ENCODE results near the gene RBFOX2. TPM values are rescaled to one million over a fixed set of nuclear protein-coding genes. Genes with fewer than 3 reads are reported as not detected.
"Not testable (repeated sequence)": the region's sequence is repeated elsewhere in the genome, so short reads cannot be mapped to it uniquely, and the experiment has no call there.

Gene RBFOX2
- polyA plus RNA-seq, 1 of the 3 experiments (the other 2 are of a cell fraction), result 115 TPM

DNA sequence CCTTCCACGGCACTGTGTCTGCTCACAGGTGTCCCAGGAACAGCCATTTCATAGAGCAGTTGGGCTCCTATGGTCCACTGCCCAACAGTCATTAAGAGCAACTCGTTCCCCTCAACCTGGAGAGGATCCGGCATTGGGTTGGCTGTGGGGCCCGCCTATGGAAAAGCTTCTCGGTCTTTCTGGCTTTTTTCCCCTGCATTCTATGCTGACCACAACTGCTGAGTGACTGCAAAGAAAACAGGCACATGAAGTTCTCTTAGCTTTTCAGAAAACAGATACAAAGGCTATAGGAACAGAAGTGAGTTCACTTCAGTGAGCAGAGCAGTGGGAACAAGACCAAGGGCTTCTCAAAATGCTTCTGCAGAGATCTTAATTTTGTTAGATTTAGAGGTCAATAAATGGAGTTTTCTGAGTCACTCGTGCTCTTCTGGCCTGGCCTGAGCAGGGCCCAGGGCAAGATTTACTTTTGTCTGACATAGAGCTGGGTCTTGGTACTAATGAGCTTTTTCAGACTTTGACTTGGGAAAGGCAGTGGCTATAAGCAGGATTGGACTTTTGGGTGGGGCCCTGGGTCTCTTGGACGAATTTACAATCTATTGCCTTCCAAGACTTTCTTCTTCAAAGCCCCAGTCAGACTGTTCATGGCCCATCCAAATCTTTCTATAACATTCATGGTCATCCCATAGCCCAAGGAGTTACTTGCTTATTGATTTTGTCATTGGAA is 324.6 kb downstream of the RBFOX2 start (continued):
- TF ChIP-seq, protein P1, sequence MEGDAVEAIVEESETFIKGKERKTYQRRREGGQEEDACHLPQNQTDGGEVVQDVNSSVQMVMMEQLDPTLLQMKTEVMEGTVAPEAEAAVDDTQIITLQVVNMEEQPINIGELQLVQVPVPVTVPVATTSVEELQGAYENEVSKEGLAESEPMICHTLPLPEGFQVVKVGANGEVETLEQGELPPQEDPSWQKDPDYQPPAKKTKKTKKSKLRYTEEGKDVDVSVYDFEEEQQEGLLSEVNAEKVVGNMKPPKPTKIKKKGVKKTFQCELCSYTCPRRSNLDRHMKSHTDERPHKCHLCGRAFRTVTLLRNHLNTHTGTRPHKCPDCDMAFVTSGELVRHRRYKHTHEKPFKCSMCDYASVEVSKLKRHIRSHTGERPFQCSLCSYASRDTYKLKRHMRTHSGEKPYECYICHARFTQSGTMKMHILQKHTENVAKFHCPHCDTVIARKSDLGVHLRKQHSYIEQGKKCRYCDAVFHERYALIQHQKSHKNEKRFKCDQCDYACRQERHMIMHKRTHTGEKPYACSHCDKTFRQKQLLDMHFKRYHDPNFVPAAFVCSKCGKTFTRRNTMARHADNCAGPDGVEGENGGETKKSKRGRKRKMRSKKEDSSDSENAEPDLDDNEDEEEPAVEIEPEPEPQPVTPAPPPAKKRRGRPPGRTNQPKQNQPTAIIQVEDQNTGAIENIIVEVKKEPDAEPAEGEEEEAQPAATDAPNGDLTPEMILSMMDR (IDR thresholded peaks at IDR 0.05), result no peak
- no peak for TF ChIP-seq RFX5 (IDR thresholded peaks at IDR 0.05; ENCODE audit: low read length)
- TF ChIP-seq GATA2 (CRISPR knock-in tag; IDR thresholded peaks at IDR 0.05), result no peak
- no peak for TF ChIP-seq JUND (IDR thresholded peaks at IDR 0.05)
- TF ChIP-seq FOXJ3 (CRISPR knock-in tag; IDR thresholded peaks at IDR 0.05), result no peak
- TF ChIP-seq, protein P2, sequence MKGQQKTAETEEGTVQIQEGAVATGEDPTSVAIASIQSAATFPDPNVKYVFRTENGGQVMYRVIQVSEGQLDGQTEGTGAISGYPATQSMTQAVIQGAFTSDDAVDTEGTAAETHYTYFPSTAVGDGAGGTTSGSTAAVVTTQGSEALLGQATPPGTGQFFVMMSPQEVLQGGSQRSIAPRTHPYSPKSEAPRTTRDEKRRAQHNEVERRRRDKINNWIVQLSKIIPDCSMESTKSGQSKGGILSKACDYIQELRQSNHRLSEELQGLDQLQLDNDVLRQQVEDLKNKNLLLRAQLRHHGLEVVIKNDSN (IDR thresholded peaks at IDR 0.05; ENCODE audit: borderline replicate concordance, low read depth), result no peak
- no peak for TF ChIP-seq GABPA (IDR thresholded peaks at IDR 0.05; ENCODE audit: low read depth)
- TF ChIP-seq, protein P3, sequence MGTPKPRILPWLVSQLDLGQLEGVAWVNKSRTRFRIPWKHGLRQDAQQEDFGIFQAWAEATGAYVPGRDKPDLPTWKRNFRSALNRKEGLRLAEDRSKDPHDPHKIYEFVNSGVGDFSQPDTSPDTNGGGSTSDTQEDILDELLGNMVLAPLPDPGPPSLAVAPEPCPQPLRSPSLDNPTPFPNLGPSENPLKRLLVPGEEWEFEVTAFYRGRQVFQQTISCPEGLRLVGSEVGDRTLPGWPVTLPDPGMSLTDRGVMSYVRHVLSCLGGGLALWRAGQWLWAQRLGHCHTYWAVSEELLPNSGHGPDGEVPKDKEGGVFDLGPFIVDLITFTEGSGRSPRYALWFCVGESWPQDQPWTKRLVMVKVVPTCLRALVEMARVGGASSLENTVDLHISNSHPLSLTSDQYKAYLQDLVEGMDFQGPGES (IDR thresholded peaks at IDR 0.05; ENCODE audit: low read depth, low read length), result no peak
- TF ChIP-seq, protein P4, sequence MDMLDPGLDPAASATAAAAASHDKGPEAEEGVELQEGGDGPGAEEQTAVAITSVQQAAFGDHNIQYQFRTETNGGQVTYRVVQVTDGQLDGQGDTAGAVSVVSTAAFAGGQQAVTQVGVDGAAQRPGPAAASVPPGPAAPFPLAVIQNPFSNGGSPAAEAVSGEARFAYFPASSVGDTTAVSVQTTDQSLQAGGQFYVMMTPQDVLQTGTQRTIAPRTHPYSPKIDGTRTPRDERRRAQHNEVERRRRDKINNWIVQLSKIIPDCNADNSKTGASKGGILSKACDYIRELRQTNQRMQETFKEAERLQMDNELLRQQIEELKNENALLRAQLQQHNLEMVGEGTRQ (IDR thresholded peaks at IDR 0.05; ENCODE audit: borderline replicate concordance, low read depth, low read length), result no peak
- TF ChIP-seq NRF1 (IDR thresholded peaks at IDR 0.05; ENCODE audit: low read depth, low read length), result no peak

DNA sequence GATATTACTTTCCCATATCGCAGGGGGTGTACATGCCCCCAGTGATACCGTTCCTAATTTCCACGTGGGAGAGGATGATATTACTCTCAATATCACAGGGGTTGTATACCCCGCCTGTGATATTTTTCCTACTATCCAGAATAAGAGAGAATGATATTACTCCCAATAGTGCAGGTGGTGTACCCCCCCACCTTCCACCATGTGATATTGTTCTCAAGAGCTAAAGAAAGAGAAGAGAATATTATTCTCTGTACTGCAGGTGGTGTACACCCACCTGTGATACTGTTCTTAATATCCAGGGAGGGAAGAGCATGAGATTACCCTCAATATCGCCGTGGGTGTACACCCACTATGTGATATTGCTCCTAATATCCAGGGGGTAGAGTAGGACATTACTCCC is 328.8 kb downstream of the RBFOX2 start:
- H3K27me3 ChIP-seq (ENCODE audit: insufficient read depth); POLR2A ChIA-PET; H2AFZ ChIP-seq (ENCODE audit: low read depth); CTCF ChIA-PET; H3K9me2 ChIP-seq; H3K27ac ChIP-seq (ENCODE audit: low read depth in 2 of 2, low read length in 1 of 2); H3F3A ChIP-seq (replicated peaks; ENCODE audit: insufficient read depth); H4K20me1 ChIP-seq (ENCODE audit: insufficient read depth); H3K4me2 ChIP-seq; H3K4me1 ChIP-seq (ENCODE audit: control insufficient read depth in 1 of 2, insufficient read depth in 2 of 2, low read depth in 1 of 2, low read length in 1 of 2); H3K36me3 ChIP-seq (replicated peaks in 1 of 2; ENCODE audit: control insufficient read depth in 1 of 2, insufficient read depth in 2 of 2, low read length in 1 of 2); H3K9me3 ChIP-seq; DNase-seq; H3K4me3 ChIP-seq (ENCODE audit: low read depth in 2 of 2, low read length in 1 of 2); H3K79me2 ChIP-seq (ENCODE audit: insufficient read depth); H3K9ac ChIP-seq: not testable (repeated sequence)
- 80% methylated on average over 4 of the region's 6 CpGs for WGBS (ENCODE audit: low lambda C conversion rate)

DNA sequence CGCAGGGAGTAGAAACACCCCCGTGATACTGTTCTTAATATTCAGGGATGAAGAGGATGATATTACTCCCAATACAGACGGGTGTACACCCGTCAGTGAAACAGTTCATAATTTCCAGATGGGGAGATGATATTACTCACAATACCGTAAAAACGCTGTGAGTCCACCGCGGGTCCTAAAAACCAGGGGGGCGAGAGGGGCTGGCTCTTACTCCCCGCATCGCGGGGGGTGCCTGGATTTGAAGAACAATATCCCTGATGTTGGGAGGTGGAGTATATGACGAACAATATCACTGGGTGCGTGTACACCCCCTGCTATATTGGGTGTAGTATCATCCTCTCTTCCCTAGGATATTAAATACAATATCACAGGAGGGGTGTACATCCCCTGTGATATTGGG is 331.5 kb downstream of the RBFOX2 start:
- WGBS (ENCODE audit: low lambda C conversion rate), result 84% methylated on average over 13 of the region's 14 CpGs
- Histone ChIP-seq H3K9me2 (no peaks in the 10 kb centered on the region), H3K4me3 (ENCODE audit: low read depth in 2 of 2, low read length in 1 of 2) (no peak overlapping the region), H3K9ac (no peak overlapping the region), H3K4me2 (no peak overlapping the region), H3K27me3 (ENCODE audit: insufficient read depth) (no peaks in the 10 kb centered on the region), H2AFZ (ENCODE audit: low read depth) (no peak overlapping the region), H3K9me3 (no peaks in the 10 kb centered on the region), H3F3A (replicated peaks; ENCODE audit: insufficient read depth) (no peaks in the 10 kb centered on the region), H3K79me2 (ENCODE audit: insufficient read depth) (no peaks in the 10 kb centered on the region), H3K36me3 (replicated peaks in 1 of 2; ENCODE audit: control insufficient read depth in 1 of 2, insufficient read depth in 2 of 2, low read length in 1 of 2) (no peaks in the 10 kb centered on the region), H4K20me1 (ENCODE audit: insufficient read depth) (no peaks in the 10 kb centered on the region), H3K27ac (ENCODE audit: low read depth in 2 of 2, low read length in 1 of 2) (no peak overlapping the region), H3K4me1 (ENCODE audit: control insufficient read depth in 1 of 2, insufficient read depth in 2 of 2, low read depth in 1 of 2, low read length in 1 of 2) (no peaks in the 10 kb centered on the region)
- CTCF ChIA-PET, result no interaction called here
- POLR2A ChIA-PET, result no interaction called here
- no peak for DNase-seq
- no peak for TF ChIP-seq GABPA (IDR thresholded peaks at IDR 0.05; ENCODE audit: low read depth)
- TF ChIP-seq EP300 (IDR thresholded peaks at IDR 0.05; ENCODE audit: borderline replicate concordance in 1 of 2, low read depth in 1 of 2, low read length in 1 of 2), result no peak
- TF ChIP-seq, protein P4 (IDR thresholded peaks at IDR 0.05; ENCODE audit: borderline replicate concordance, low read depth, low read length), result no peak
- no peak for TF ChIP-seq RXRA (IDR thresholded peaks at IDR 0.05; ENCODE audit: borderline replicate concordance, low read depth)
- no peak for TF ChIP-seq FOXM1 (IDR thresholded peaks at IDR 0.05; ENCODE audit: low read depth)
- no peak for TF ChIP-seq FOXJ3 (CRISPR knock-in tag; IDR thresholded peaks at IDR 0.05)
- TF ChIP-seq, protein P5, sequence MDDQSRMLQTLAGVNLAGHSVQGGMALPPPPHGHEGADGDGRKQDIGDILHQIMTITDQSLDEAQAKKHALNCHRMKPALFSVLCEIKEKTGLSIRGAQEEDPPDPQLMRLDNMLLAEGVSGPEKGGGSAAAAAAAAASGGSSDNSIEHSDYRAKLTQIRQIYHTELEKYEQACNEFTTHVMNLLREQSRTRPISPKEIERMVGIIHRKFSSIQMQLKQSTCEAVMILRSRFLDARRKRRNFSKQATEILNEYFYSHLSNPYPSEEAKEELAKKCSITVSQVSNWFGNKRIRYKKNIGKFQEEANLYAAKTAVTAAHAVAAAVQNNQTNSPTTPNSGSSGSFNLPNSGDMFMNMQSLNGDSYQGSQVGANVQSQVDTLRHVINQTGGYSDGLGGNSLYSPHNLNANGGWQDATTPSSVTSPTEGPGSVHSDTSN (IDR thresholded peaks at IDR 0.05), result no peak
- TF ChIP-seq FOSL2 (IDR thresholded peaks at IDR 0.05; ENCODE audit: borderline replicate concordance, low read depth), result no peak
- no peak for TF ChIP-seq POLR2AphosphoS5 (IDR thresholded peaks at IDR 0.05; ENCODE audit: low read depth, low read length)
- TF ChIP-seq, protein P3 (IDR thresholded peaks at IDR 0.05; ENCODE audit: low read depth, low read length), result no peak
- no peak for TF ChIP-seq JUND (IDR thresholded peaks at IDR 0.05)
